ENCODE measurements around the gene GRAMD2A.
"Not testable (repeated sequence)": the region's sequence is repeated elsewhere in the genome, so short reads cannot be mapped to it uniquely, and the experiment has no call there.

The GRAMD2A gene

GRCh38 chr15:72182673-72183072 lies 14.9 kb downstream of the GRAMD2A start:
- no peak for DNase-seq

- no peak for DNase-seq
These were observed 15.3 kb downstream of the GRAMD2A start for GRCh38 chr15:72182244-72182643.

GRCh38 chr15:72180761-72181324 lies 16.7 kb downstream of the GRAMD2A start:
- no peak for DNase-seq

GRCh38 chr15:72179950-72180581 lies 17.5 kb downstream of the GRAMD2A start:
- DNase-seq = no peak

DNA sequence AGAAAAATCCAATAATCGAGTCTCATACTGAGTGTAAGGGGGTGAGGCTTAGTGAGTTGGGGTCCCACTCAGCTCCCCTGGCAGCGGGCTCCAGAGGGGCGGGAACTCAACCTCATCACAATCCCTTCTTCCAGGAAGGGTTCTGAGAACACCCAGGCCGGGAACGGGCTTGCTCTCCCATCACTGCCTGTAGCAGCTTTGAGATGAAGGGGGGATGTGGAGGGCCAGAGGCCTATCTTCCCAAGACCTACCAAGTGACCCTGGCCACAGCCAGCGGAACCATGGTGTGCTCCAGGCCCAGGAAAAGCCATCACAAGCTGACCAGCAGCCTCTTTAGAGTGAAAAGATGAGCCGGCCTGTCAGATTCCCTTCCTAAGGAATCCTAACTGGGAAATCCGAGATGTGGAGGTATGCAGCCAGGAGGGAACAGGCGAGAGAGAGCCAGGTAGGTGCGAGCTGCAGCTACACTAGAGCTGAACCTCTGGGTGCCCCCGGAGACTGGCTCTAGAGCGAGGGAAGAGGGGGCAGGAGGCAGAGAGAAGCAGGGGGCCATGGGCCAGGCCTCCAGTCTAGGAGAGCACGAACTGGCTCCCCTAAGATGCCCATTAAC lies 18.5 kb downstream of the GRAMD2A start:
- no peak for DNase-seq

DNA sequence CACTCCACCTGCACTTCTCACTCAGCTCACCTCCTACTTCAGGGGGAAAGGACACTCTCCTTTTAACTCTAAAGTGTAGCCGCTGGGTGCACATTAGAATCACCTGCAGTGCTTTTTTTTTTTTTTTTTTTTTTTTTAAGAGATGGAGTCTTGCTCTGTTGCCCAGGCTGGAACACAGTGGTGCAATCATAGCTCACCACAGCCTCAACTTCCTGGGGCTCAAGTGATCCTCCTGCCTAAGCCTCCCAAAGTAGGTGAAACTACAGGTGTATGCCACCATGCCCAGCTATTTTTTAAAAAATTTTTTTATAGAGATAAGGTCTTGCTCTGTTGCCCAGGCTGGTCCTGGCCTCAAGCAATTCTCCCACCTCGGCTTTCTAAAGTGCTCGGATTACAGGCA lies 20.8 kb downstream of the GRAMD2A start:
- DNase-seq = no peak

- no peak for DNase-seq
These were observed 21.4 kb downstream of the GRAMD2A start for GRCh38 chr15:72176159-72176558.

DNA sequence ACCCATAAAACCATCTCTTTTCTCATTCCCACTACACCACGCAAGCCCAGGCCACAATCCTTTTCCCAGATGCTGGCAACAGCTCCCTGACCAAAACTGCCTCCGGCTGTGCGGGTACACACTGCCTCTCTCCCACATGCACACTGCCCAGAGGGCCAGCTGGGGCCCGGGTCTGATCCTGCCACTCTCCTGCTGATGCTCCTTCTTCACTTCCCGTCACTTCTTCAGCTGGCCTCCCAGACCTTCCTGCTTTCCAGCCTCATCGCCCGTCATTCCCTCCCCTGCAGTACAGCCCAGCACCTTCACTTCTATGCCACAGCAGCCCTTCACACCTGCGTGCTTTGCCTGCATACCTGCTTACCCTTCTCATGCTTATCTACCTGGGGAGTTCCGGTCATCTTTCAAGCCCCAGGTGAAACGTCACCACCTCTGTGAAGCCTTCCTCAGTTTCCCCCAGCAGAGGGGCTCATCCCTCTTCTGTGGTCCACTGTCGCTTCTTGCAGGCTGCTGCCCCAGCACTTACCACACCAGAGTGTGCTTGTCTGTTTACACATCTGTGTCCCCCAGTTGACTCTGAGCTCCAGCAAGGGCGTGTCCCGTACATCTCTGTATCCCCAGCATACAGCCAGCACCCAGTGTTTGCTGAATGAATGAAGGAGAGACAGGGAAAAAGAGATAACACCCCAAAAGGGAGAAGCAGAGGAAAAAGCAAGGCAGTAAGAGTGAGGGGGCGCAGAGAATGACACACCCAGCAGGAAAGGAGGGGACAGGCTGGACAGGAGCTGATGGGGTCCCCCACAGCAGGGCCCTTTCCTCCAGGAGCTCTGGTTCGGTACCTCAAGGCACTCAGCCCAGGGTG lies 22.2 kb downstream of the GRAMD2A start:
- no peak for DNase-seq

GRCh38 chr15:72174551-72175165 lies 22.9 kb downstream of the GRAMD2A start:
- no peak for DNase-seq

- DNase-seq = no peak
These were observed 23.6 kb downstream of the GRAMD2A start for GRCh38 chr15:72173864-72174550.

GRCh38 chr15:72173401-72173800 lies 24.2 kb downstream of the GRAMD2A start:
- DNase-seq = no peak

- DNase-seq = no peak
These were observed 24.8 kb downstream of the GRAMD2A start for GRCh38 chr15:72172796-72173195.

DNA sequence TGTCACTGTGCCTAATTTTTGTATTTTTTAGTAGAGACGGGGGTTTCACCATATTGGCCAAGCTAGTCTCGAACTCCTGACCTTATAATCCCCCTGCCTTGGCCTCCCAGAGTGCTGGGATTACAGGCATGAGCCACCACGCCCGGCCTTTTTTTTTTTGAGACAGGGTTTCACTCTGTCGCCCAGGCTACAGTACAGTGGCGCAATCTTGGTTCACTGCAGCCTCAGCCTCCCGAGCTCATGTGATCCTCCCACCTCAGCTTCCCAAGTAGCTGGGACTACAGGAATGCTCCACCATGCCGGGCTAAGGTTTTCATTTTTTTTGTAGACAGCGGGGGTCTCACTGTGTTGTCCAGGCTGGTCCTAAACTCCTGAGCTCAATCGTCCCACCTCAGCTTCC lies 25.6 kb downstream of the GRAMD2A start:
- DNase-seq = not testable (repeated sequence)

DNA sequence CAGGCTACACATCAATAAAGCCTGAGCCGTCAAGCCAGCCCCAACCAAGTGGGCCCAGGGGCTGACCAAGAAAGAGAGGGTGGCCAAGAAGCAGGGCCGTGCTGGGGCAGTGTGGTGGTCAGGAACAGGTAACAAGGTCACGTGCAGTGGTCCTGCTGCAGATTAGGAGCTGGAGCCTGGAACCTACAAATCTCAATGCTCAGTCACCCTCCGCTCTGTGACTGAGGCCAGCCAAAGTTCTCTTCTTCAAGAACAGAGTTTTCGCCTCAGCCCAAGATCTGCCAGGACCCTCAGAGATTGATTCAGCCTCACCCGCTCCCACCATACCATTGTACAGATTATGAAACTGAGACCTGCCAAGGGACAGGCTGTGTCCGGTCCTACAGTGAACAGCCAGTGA lies 26.9 kb downstream of the GRAMD2A start:
- no peak for DNase-seq

- DNase-seq = no peak
These were observed 27.5 kb downstream of the GRAMD2A start for GRCh38 chr15:72169921-72170611.

- DNase-seq = no peak
These were observed 28.2 kb downstream of the GRAMD2A start for GRCh38 chr15:72169236-72169920.

DNA sequence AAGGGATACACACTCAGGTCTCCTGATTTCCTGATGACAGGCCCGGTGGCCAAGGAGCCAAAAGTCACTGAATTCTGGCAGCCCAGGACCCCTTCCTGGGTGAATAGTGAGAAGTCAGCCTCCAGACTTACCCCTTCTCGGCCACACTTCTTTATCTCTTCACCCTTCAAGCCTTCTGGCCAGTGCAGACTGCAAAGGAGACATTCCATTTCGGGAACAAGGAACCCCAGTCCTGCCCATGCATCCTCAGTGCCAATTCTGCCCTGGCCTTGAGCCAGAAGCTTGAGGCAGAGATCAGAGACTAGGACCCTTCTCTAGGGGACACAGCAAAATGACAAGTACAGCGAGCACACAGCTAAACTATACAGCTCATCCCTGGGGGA lies 28.8 kb downstream of the GRAMD2A start:
- DNase-seq = no peak

DNA sequence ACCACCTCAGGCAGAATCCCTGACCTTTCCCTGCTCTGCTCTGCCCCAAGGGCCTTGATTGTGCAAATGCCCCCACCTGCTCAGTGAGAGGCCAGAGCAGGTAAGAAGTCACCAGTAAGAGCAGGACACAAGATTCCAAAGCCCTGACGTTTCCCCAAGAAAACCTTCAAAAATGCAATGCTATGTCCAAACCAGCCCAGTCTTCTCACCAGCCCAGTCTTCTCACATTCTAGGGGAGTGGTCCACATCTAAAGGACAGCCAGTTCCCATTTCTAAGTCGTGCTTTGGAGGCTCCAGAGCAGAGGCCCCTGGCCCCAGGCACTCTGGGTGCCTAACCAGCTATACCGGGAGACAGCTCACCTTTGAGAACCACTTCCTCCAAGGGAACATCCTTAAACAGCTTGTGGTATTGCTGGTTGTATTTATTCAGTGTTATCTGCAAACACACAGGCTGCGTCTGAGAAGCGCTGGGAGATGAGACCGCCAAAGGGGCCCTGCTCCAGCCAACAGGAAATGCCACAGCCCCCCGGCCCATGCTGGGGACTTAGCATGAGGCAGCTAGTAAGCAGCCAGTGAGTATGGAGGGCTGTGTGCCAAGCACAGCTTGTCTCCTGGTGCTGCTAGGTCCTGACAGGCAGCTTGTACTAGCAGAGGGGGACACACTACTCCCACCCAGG lies 29.3 kb downstream of the GRAMD2A start:
- no peak for DNase-seq

GRCh38 chr15:72167445-72167844 lies 30.1 kb downstream of the GRAMD2A start:
- DNase-seq = no peak

DNA sequence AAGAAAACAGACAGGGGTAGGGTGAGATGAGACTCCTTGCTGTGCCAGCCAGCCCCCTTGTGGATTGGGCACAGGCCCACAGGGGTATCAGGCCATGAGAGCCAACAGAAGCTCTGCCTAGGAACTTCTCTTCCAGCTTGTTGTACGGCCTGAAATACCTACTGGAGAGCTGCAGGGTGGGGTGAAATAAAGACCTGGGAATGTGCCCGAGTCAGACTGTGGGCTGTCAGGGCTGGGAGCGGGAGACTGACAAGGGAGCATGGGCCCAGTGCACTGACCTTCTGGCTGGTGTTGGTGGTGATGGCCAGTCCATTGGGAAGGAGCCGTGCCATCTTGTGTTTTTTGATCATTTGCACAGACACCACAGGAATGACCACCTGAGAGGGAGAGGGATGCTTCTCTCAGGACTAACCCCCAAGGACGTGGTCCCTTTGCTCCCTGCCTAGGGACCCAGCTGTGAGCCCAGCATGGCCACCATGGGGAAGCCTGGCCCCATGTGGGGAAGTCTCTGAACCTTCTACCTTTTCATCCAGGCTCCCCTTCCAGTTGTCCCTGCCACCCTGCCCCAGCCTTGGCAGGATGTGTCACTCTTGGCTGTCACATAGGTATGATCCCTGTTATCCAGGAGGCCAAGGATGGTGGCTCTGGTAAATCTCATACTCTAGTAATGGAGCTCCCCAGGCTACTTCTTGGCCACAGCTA lies 30.7 kb downstream of the GRAMD2A start:
- no peak for DNase-seq

All from NCI-H82 (cell line).